A549 (cell line): Measurements from ENCODE around the gene FLVCR1.

Experiments
- CHD2 ChIP-seq: fragments of 150-350 bp; IDR thresholded peaks from 2 replicates; pipeline ENCODE4 v1.6.1; 2014; ENCODE audit warnings: low read length; ENCODE audit not compliant: partially characterized antibody
- JUNB ChIP-seq: fragments of >200 bp; sonication (Bioruptor Twin); formaldehyde crosslinking; IDR thresholded peaks from 2 replicates; pipeline ENCODE4 v1.6.1; 2016
- MAFK ChIP-seq: fragments of 450-650 bp; IDR thresholded peaks from 2 replicates; pipeline ENCODE4 v1.6.1; 2014; ENCODE audit not compliant: partially characterized antibody
- MAX ChIP-seq: IDR thresholded peaks from 2 replicates; pipeline ENCODE4 v1.6.1; 2012
- PHF8 ChIP-seq: fragments of 200-600 bp; sonication (generic); IDR thresholded peaks from 2 replicates; pipeline ENCODE4 v1.6.1; 2016; ENCODE audit warnings: low read depth, mild to moderate bottlenecking, antibody characterized with exemption, moderate library complexity, borderline replicate concordance
- POLR2A ChIP-seq: IDR thresholded peaks from 2 replicates; pipeline ENCODE4 v1.6.1; 2012; ENCODE audit warnings: mild to moderate bottlenecking, low read length
- RCOR1 ChIP-seq: fragments of 150-350 bp; IDR thresholded peaks from 2 replicates; pipeline ENCODE4 v1.6.1; 2014; ENCODE audit warnings: antibody characterized with exemption, low read length, low read depth
- USF2 ChIP-seq: fragments of 450-650 bp; IDR thresholded peaks from 2 replicates; pipeline ENCODE4 v1.6.1; 2014; ENCODE audit warnings: antibody characterized with exemption
- TF ChIP-seq, protein P1 (sequence below): fragments of >200 bp; sonication (Bioruptor Twin); formaldehyde crosslinking; IDR thresholded peaks from 3 replicates; pipeline ENCODE4 v1.5.1; 2016
- TF ChIP-seq, protein P2 (sequence below): fragments of 250-450 bp; sonication (Bioruptor Pico); IDR thresholded peaks from 2 replicates; pipeline ENCODE4 v1.5.0; 2021; ENCODE audit warnings: mild to moderate bottlenecking, moderate library complexity, borderline replicate concordance

DNA sequence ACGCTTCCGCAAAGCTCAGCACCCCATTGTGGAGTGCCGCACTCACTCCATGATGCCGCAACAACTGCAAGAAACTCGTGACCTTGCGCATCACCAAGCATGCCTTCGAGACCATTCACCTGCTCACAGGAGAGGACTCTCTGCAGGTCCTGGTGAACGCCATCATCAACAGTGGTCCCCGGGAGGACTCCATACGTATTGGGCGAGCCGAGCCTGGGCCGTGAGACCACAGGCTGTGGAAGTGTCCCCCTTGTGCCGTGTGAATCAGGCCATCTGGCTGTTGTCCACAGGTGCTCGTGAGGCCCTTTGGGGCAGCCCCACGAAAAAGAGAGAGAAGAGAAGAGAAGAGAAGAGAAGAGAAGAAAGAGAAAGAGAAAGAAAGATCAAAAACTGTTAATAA, 33.9 kb upstream of the FLVCR1 start:
- no peak for TF ChIP-seq CHD2
- TF ChIP-seq, protein P1, sequence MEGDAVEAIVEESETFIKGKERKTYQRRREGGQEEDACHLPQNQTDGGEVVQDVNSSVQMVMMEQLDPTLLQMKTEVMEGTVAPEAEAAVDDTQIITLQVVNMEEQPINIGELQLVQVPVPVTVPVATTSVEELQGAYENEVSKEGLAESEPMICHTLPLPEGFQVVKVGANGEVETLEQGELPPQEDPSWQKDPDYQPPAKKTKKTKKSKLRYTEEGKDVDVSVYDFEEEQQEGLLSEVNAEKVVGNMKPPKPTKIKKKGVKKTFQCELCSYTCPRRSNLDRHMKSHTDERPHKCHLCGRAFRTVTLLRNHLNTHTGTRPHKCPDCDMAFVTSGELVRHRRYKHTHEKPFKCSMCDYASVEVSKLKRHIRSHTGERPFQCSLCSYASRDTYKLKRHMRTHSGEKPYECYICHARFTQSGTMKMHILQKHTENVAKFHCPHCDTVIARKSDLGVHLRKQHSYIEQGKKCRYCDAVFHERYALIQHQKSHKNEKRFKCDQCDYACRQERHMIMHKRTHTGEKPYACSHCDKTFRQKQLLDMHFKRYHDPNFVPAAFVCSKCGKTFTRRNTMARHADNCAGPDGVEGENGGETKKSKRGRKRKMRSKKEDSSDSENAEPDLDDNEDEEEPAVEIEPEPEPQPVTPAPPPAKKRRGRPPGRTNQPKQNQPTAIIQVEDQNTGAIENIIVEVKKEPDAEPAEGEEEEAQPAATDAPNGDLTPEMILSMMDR, result no peak
- no peak for TF ChIP-seq MAX
- no peak for TF ChIP-seq POLR2A
- TF ChIP-seq MAFK, result no peak
- no peak for TF ChIP-seq JUNB
- no peak for TF ChIP-seq USF2
- TF ChIP-seq, protein P2, sequence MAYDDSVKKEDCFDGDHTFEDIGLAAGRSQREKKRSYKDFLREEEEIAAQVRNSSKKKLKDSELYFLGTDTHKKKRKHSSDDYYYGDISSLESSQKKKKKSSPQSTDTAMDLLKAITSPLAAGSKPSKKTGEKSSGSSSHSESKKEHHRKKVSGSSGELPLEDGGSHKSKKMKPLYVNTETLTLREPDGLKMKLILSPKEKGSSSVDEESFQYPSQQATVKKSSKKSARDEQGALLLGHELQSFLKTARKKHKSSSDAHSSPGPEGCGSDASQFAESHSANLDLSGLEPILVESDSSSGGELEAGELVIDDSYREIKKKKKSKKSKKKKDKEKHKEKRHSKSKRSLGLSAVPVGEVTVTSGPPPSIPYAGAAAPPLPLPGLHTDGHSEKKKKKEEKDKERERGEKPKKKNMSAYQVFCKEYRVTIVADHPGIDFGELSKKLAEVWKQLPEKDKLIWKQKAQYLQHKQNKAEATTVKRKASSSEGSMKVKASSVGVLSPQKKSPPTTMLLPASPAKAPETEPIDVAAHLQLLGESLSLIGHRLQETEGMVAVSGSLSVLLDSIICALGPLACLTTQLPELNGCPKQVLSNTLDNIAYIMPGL, result no peak
- TF ChIP-seq PHF8, result no peak
- TF ChIP-seq RCOR1, result no peak
